Stomach smooth muscle (tissue), 2 donors: Measurements from ENCODE around the gene LYSMD4.
"Not testable (repeated sequence)": the region's sequence is repeated elsewhere in the genome, so short reads cannot be mapped to it uniquely, and the experiment has no call there.

Source experiments
- H3K27ac ChIP-seq: one replicate; pipeline ENCODE4 v1.7.0; 2013; ENCODE audit warnings: mild to moderate bottlenecking, low read length, inconsistent platforms
- H3K27me3 ChIP-seq, 2 donors: one replicate each; pipeline ENCODE4 v1.7.0; 2013; ENCODE audit warnings: low read length in 2 of 2; ENCODE audit not compliant: insufficient read depth in 2 of 2, control insufficient read depth in 1 of 2
- H3K36me3 ChIP-seq, 2 donors: one replicate each; pipeline ENCODE4 v1.7.0; 2013; ENCODE audit warnings: low read length in 2 of 2; ENCODE audit not compliant: control insufficient read depth in 2 of 2, insufficient read depth in 2 of 2
- H3K4me1 ChIP-seq: one replicate; pipeline ENCODE4 v1.7.0; 2013; ENCODE audit warnings: low read length; ENCODE audit not compliant: control insufficient read depth, insufficient read depth
- H3K4me3 ChIP-seq, 2 donors: one replicate each; pipeline ENCODE4 v1.7.0; 2013; ENCODE audit warnings: low read length in 2 of 2
- H3K9ac ChIP-seq, 2 donors: one replicate each; pipeline ENCODE4 v1.7.0; 2013; ENCODE audit warnings: low read length in 2 of 2, mild to moderate bottlenecking in 1 of 2
- H3K9me3 ChIP-seq, 2 donors: one replicate each; pipeline ENCODE4 v1.7.0; 2013; ENCODE audit warnings: low read length in 2 of 2; ENCODE audit not compliant: control insufficient read depth in 2 of 2
- donor health status: healthy.
- donor health status: Pancreatic carcinoma.

Gene LYSMD4

GRCh38 chr15:99745370-99746086, 12.3 kb upstream of the LYSMD4 start:
- H3K27ac ChIP-seq: no peak overlapping the region
- H3K4me1 ChIP-seq: no peaks in the 10 kb centered on the region
- no peaks in the 10 kb centered on the region for H3K27me3 ChIP-seq
- H3K4me3 ChIP-seq: no peak overlapping the region
- no peak overlapping the region for H3K9ac ChIP-seq
- no peaks in the 10 kb centered on the region for H3K36me3 ChIP-seq
- no peaks in the 10 kb centered on the region for H3K9me3 ChIP-seq

GRCh38 chr15:99744142-99744541, 10.9 kb upstream of the LYSMD4 start:
- H3K27ac ChIP-seq: no peak overlapping the region
- no peak overlapping the region for H3K9ac ChIP-seq
- no peaks in the 10 kb centered on the region for H3K27me3 ChIP-seq
- H3K4me3 ChIP-seq: no peak overlapping the region
- H3K4me1 ChIP-seq: no peaks in the 10 kb centered on the region
- no peaks in the 10 kb centered on the region for H3K36me3 ChIP-seq
- no peaks in the 10 kb centered on the region for H3K9me3 ChIP-seq

GRCh38 chr15:99741835-99742234, 8.6 kb upstream of the LYSMD4 start:
- H3K27me3 ChIP-seq: no peaks in the 10 kb centered on the region
- H3K9me3 ChIP-seq: no peaks in the 10 kb centered on the region
- H3K36me3 ChIP-seq: no peaks in the 10 kb centered on the region
- H3K9ac ChIP-seq: no peak overlapping the region
- no peak overlapping the region for H3K4me3 ChIP-seq
- no peaks in the 10 kb centered on the region for H3K4me1 ChIP-seq
- H3K27ac ChIP-seq: no peak overlapping the region

GRCh38 chr15:99738021-99738847, 5.0 kb upstream of the LYSMD4 start:
- Histone ChIP-seq H3K27me3 (no peaks in the 10 kb centered on the region), H3K27ac (no peak overlapping the region), H3K9ac (no peak overlapping the region), H3K9me3 (no peaks in the 10 kb centered on the region), H3K4me1 (peaks cover 2% of the 10 kb centered on the region), H3K4me3 (no peak overlapping the region), H3K36me3 (no peaks in the 10 kb centered on the region)

- Histone ChIP-seq H3K4me1 (peaks cover 9% of the 10 kb centered on the region), H3K27ac (no peak overlapping the region), H3K9ac (no peak overlapping the region), H3K9me3 (no peaks in the 10 kb centered on the region), H3K36me3 (no peaks in the 10 kb centered on the region), H3K4me3 (no peak overlapping the region), H3K27me3 (no peaks in the 10 kb centered on the region)
Measured at GRCh38 chr15:99736702-99737101, 3.5 kb upstream of the LYSMD4 start.

GRCh38 chr15:99735868-99736267, 2.6 kb upstream of the LYSMD4 start:
- H3K27me3 ChIP-seq: no peaks in the 10 kb centered on the region
- H3K4me1 ChIP-seq: peaks cover 13% of the 10 kb centered on the region
- H3K9me3 ChIP-seq: no peaks in the 10 kb centered on the region
- no peak overlapping the region for H3K27ac ChIP-seq
- no peak overlapping the region for H3K4me3 ChIP-seq
- no peak overlapping the region for H3K9ac ChIP-seq
- no peaks in the 10 kb centered on the region for H3K36me3 ChIP-seq

GRCh38 chr15:99734575-99734974, 1.3 kb upstream of the LYSMD4 start:
- H3K9ac ChIP-seq: no peak overlapping the region
- no peak overlapping the region for H3K4me3 ChIP-seq
- peaks cover 13% of the 10 kb centered on the region for H3K4me1 ChIP-seq
- no peaks in the 10 kb centered on the region for H3K27me3 ChIP-seq
- no peaks in the 10 kb centered on the region for H3K36me3 ChIP-seq
- H3K27ac ChIP-seq: no peak overlapping the region
- no peaks in the 10 kb centered on the region for H3K9me3 ChIP-seq

- not testable (repeated sequence) for H3K9me3 ChIP-seq, H3K27me3 ChIP-seq, H3K36me3 ChIP-seq
- peak overlapping the region; percentile 63 to 79 for H3K4me3 ChIP-seq
- peaks cover 13% of the 10 kb centered on the region for H3K4me1 ChIP-seq
- H3K27ac ChIP-seq: peak overlapping the region; percentile 92
- H3K9ac ChIP-seq: peak overlapping the region; percentile 81 to 90
Measured at GRCh38 chr15:99734040-99734291, 729 bp upstream of the LYSMD4 start.

GRCh38 chr15:99732751-99733267, 428 bp downstream of the LYSMD4 start:
- Histone ChIP-seq H3K9ac (peak overlapping the region; percentile 72 to 75), H3K36me3 (peaks cover 9 to 12% of the 10 kb centered on the region in 2 donors), H3K9me3 (no peaks in the 10 kb centered on the region), H3K4me3 (peak overlapping the region; percentile 83 to 85), H3K27ac (peak overlapping the region; percentile 53), H3K27me3 (no peaks in the 10 kb centered on the region), H3K4me1 (peaks cover 13% of the 10 kb centered on the region)

- Histone ChIP-seq H3K9ac (peak overlapping the region; percentile 72 to 75), H3K27ac (peak overlapping the region; percentile 53), H3K9me3 (no peaks in the 10 kb centered on the region), H3K27me3 (no peaks in the 10 kb centered on the region), H3K36me3 (peaks cover 9 to 13% of the 10 kb centered on the region in 2 donors), H3K4me1 (peaks cover 13% of the 10 kb centered on the region), H3K4me3 (peak overlapping the region; percentile 83 to 85)
Measured at GRCh38 chr15:99732124-99732750, 1.0 kb downstream of the LYSMD4 start.
